ENCODE measurements around the gene ADORA1. TPM values are rescaled to one million over a fixed set of nuclear protein-coding genes. Genes with fewer than 3 reads are reported as not detected.

Gene ADORA1
- total and polyA plus RNA-seq, 2 of the 13 experiments (the other 11 are each of a cell fraction or from before 2014, with no cell fraction given): 0.11 TPM; not detected in 1

DNA sequence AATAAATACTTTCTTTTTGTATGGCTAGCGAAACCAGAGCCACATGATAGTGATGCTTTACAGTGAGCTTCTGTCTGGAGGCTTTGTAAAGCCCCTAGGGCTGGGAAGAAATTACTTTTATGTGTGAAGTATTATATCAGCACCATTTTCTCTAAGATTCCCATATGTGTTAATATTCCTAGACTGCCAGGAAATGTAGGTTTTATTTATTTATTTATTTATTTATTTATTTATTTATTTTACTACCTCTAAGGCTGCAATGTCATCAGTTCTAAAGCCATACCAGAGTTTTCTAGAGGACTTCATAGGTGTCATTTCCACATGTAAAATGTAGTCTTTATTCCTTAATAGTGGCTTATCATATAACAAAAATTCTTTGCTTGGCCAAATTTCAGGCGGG lies 63.4 kb downstream of the ADORA1 start:
- WGBS (ENCODE audit: low lambda C conversion rate): 61% methylated on average over 2 of the region's 2 CpGs
- in situ Hi-C loops (cut with HindIII; ENCODE audit: extremely low pct_ligation_motif_present, low pct_unique_long_range_greater_than_20kb) (no loop called here), intact Hi-C loops (cut with micrococcal nuclease; ENCODE audit: unreplicated experiment) (no loop called here)
- ATAC-seq (no peak), FAIRE-seq (no peak), DNase-seq (ENCODE audit: low spot score) (no peak)
- H2AFZ ChIP-seq (ENCODE audit: low read length): no peak overlapping the region
- no peaks in the 10 kb centered on the region for H3K4me1 ChIP-seq (ENCODE audit: insufficient read depth, low read length)
- H3K4me3 ChIP-seq (replicated peaks in 1 of 3; ENCODE audit: insufficient read depth in 1 of 3, low read depth in 2 of 3, low read length in 3 of 3): no peak overlapping the region
- no peaks in the 10 kb centered on the region for H3K9me3 ChIP-seq (ENCODE audit: low read length)
- H3K4me2 ChIP-seq (ENCODE audit: low read depth, low read length): no peak overlapping the region
- ChIA-PET POLR2A (no interaction called here), CTCF (ENCODE audit: low intra/inter-chr PET ratio, low total read pairs) (no interaction called here)
- peaks cover 0 to 10% of the 10 kb centered on the region in 2 experiments; a peak in 1 of 5 replicates for H3K27me3 ChIP-seq (ENCODE audit: control insufficient read depth in 1 of 2, insufficient read depth in 2 of 2, low read length in 2 of 2)
- H3K36me3 ChIP-seq (replicated peaks in 1 of 2; ENCODE audit: control insufficient read depth in 1 of 2, insufficient read depth in 2 of 2, low read length in 2 of 2): no peaks in the 10 kb centered on the region
- no peaks in the 10 kb centered on the region for H4K20me1 ChIP-seq (ENCODE audit: insufficient read depth, low read length)
- H3K27ac ChIP-seq (ENCODE audit: extremely low read length, insufficient read depth, low read length): no peak overlapping the region
- H3K9ac ChIP-seq (ENCODE audit: insufficient read depth, low read depth, low read length): no peak overlapping the region
- H3K79me2 ChIP-seq (ENCODE audit: insufficient read depth, low read length): no peaks in the 10 kb centered on the region
- TF ChIP-seq SNAI1 (CRISPR knock-in tag; IDR thresholded peaks at IDR 0.05; ENCODE audit: borderline replicate concordance): no peak
- TF ChIP-seq ISL2 (CRISPR knock-in tag; IDR thresholded peaks at IDR 0.05): no peak
- no peak for TF ChIP-seq THYN1 (CRISPR knock-in tag; IDR thresholded peaks at IDR 0.05; ENCODE audit: borderline replicate concordance, low read depth)
- no peak for TF ChIP-seq ZNF749 (CRISPR knock-in tag; IDR thresholded peaks at IDR 0.05; ENCODE audit: borderline replicate concordance)
- TF ChIP-seq, protein P1, sequence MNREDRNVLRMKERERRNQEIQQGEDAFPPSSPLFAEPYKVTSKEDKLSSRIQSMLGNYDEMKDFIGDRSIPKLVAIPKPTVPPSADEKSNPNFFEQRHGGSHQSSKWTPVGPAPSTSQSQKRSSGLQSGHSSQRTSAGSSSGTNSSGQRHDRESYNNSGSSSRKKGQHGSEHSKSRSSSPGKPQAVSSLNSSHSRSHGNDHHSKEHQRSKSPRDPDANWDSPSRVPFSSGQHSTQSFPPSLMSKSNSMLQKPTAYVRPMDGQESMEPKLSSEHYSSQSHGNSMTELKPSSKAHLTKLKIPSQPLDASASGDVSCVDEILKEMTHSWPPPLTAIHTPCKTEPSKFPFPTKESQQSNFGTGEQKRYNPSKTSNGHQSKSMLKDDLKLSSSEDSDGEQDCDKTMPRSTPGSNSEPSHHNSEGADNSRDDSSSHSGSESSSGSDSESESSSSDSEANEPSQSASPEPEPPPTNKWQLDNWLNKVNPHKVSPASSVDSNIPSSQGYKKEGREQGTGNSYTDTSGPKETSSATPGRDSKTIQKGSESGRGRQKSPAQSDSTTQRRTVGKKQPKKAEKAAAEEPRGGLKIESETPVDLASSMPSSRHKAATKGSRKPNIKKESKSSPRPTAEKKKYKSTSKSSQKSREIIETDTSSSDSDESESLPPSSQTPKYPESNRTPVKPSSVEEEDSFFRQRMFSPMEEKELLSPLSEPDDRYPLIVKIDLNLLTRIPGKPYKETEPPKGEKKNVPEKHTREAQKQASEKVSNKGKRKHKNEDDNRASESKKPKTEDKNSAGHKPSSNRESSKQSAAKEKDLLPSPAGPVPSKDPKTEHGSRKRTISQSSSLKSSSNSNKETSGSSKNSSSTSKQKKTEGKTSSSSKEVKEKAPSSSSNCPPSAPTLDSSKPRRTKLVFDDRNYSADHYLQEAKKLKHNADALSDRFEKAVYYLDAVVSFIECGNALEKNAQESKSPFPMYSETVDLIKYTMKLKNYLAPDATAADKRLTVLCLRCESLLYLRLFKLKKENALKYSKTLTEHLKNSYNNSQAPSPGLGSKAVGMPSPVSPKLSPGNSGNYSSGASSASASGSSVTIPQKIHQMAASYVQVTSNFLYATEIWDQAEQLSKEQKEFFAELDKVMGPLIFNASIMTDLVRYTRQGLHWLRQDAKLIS (CRISPR knock-in tag; IDR thresholded peaks at IDR 0.05): no peak
- TF ChIP-seq CCDC6 (CRISPR knock-in tag; IDR thresholded peaks at IDR 0.05): no peak
- no peak for TF ChIP-seq RORA (CRISPR knock-in tag; IDR thresholded peaks at IDR 0.05)
- TF ChIP-seq ZNF556 (CRISPR knock-in tag; IDR thresholded peaks at IDR 0.05; ENCODE audit: borderline replicate concordance): no peak
- no peak for TF ChIP-seq DRAP1 (CRISPR knock-in tag; IDR thresholded peaks at IDR 0.05)
- TF ChIP-seq CBX5 (CRISPR knock-in tag; IDR thresholded peaks at IDR 0.05; ENCODE audit: borderline replicate concordance): no peak
- TF ChIP-seq, protein P2, sequence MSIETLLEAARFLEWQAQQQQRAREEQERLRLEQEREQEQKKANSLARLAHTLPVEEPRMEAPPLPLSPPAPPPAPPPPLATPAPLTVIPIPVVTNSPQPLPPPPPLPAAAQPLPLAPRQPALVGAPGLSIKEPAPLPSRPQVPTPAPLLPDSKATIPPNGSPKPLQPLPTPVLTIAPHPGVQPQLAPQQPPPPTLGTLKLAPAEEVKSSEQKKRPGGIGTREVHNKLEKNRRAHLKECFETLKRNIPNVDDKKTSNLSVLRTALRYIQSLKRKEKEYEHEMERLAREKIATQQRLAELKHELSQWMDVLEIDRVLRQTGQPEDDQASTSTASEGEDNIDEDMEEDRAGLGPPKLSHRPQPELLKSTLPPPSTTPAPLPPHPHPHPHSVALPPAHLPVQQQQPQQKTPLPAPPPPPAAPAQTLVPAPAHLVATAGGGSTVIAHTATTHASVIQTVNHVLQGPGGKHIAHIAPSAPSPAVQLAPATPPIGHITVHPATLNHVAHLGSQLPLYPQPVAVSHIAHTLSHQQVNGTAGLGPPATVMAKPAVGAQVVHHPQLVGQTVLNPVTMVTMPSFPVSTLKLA (IDR thresholded peaks at IDR 0.05): no peak
- no peak for TF ChIP-seq ZNF775 (CRISPR knock-in tag; IDR thresholded peaks at IDR 0.05; ENCODE audit: borderline replicate concordance)
- no peak for TF ChIP-seq ARHGAP35 (CRISPR knock-in tag; IDR thresholded peaks at IDR 0.05; ENCODE audit: borderline replicate concordance)
- no peak for TF ChIP-seq ZFP36L1 (CRISPR knock-in tag; IDR thresholded peaks at IDR 0.05)
- TF ChIP-seq ZNF18 (CRISPR knock-in tag; IDR thresholded peaks at IDR 0.05; ENCODE audit: insufficient replicate concordance): no peak
- BruUV-seq (replicated peaks): no TSS peak

Data from HepG2 (cell line).